Measurements from ENCODE around the gene TM9SF3.

The TM9SF3 gene

DNA sequence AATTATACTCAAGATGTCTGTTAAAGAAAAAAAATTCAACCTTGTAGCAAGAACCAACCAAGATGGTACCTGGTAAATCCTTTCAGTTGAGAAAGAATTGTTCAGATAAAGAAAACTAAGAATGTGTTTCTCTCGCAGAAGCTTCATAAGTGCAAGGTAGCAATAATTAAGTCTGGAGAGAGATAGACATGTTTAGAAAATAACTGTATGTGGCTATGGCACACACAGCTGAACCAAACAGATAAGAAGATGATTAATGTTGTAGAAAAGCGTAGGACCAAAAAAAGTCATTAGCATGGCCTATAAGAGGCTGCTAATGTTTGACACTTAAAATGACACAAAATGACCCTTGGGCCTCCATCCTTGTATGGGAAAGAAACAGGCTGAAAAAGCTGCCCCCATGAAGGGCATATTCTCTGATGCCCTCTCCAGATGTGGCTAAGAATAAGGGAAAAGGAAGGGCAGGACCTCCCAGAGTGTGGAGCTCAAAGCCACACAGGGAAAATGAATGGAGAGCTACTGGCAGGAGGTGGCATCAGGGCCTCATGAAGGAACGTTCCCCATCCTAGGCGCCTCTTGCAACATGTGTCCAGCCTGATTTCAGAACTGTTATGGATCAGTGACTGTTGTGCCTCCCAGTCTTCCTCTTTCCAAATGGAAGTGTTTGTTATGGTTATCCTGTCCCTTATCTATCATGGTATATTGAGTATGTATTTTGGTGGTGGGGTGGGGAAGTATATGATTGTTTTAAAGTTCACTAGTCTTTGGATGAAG is 103.8 kb downstream of the TM9SF3 start:
- no peaks in the 10 kb centered on the region for H3K27me3 ChIP-seq (replicated peaks)
- H3K4me3 ChIP-seq (ENCODE audit: low read depth, low read length) = no peak overlapping the region
- no peak overlapping the region for H3K27ac ChIP-seq
- in situ Hi-C loops (cut with HindIII; ENCODE audit: low pct_ligation_motif_present, low sequenced_read_pairs) = no loop called here
- TF ChIP-seq, protein P1, sequence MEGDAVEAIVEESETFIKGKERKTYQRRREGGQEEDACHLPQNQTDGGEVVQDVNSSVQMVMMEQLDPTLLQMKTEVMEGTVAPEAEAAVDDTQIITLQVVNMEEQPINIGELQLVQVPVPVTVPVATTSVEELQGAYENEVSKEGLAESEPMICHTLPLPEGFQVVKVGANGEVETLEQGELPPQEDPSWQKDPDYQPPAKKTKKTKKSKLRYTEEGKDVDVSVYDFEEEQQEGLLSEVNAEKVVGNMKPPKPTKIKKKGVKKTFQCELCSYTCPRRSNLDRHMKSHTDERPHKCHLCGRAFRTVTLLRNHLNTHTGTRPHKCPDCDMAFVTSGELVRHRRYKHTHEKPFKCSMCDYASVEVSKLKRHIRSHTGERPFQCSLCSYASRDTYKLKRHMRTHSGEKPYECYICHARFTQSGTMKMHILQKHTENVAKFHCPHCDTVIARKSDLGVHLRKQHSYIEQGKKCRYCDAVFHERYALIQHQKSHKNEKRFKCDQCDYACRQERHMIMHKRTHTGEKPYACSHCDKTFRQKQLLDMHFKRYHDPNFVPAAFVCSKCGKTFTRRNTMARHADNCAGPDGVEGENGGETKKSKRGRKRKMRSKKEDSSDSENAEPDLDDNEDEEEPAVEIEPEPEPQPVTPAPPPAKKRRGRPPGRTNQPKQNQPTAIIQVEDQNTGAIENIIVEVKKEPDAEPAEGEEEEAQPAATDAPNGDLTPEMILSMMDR (IDR thresholded peaks at IDR 0.05; ENCODE audit: low read depth, low read length, missing control alignments) = no peak
- DNase-seq = no peak
- no peaks in the 10 kb centered on the region for H3K36me3 ChIP-seq (replicated peaks)

GRCh38 chr10:96478355-96478754 is 108.5 kb downstream of the TM9SF3 start:
- no peak overlapping the region for H3K4me3 ChIP-seq (ENCODE audit: low read depth, low read length)
- DNase-seq = no peak
- in situ Hi-C loops (cut with HindIII; ENCODE audit: low pct_ligation_motif_present, low sequenced_read_pairs) = no loop called here
- TF ChIP-seq, protein P1 (IDR thresholded peaks at IDR 0.05; ENCODE audit: low read depth, low read length, missing control alignments) = no peak
- H3K27me3 ChIP-seq (replicated peaks) = peaks cover 9% of the 10 kb centered on the region
- no peak overlapping the region for H3K27ac ChIP-seq
- H3K36me3 ChIP-seq (replicated peaks) = no peaks in the 10 kb centered on the region

- in situ Hi-C loops (cut with HindIII; ENCODE audit: low pct_ligation_motif_present, low sequenced_read_pairs) = no loop called here
- H3K27me3 ChIP-seq (replicated peaks) = peaks cover 11% of the 10 kb centered on the region
- no peak overlapping the region for H3K4me3 ChIP-seq (ENCODE audit: low read depth, low read length)
- no peak overlapping the region for H3K27ac ChIP-seq
- H3K36me3 ChIP-seq (replicated peaks) = no peaks in the 10 kb centered on the region
- TF ChIP-seq, protein P1 (IDR thresholded peaks at IDR 0.05; ENCODE audit: low read depth, low read length, missing control alignments) = no peak
- no peak for DNase-seq
Observed at GRCh38 chr10:96473866-96474265, 112.9 kb downstream of the TM9SF3 start.

DNA sequence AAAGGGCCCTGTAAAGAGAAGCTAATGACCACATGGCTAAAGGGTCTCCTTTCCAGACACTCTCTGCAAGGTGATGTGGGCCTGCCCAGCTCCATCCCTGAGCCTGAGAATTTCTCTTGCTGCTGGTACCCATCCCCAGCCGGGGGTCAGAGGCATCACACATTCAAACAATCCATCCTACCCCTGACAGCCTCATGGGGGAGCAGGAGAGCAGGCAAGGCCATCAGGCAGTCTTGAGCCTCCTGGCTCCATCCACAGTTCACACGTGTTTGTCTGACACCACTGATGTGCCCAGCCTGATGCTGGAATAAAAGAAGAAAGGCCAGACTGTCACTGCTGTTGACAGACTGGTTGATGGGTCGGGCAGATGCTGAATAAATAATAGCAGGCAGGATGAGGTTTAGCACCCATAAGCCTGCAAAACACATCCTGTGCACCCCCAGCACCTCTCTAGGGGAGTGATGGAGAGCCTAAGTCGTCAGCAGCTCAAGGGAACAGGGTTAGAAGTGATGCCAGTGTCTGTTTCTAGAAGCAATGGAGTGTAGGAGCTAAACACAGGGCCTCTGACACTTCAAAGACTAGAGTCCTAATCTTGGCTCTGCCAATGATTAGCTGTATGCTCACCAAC is 116.6 kb downstream of the TM9SF3 start:
- in situ Hi-C loops (cut with HindIII; ENCODE audit: low pct_ligation_motif_present, low sequenced_read_pairs) = no loop called here
- Histone ChIP-seq H3K4me3 (ENCODE audit: low read depth, low read length) (no peak overlapping the region), H3K27me3 (replicated peaks) (peaks cover 11% of the 10 kb centered on the region), H3K36me3 (replicated peaks) (no peaks in the 10 kb centered on the region), H3K27ac (no peak overlapping the region)
- peak; percentile 48 for DNase-seq
- TF ChIP-seq, protein P1 (IDR thresholded peaks at IDR 0.05; ENCODE audit: low read depth, low read length, missing control alignments) = peak; percentile 81

- H3K27ac ChIP-seq = no peak overlapping the region
- H3K27me3 ChIP-seq (replicated peaks) = peaks cover 4% of the 10 kb centered on the region
- no peak for DNase-seq
- H3K36me3 ChIP-seq (replicated peaks) = no peaks in the 10 kb centered on the region
- H3K4me3 ChIP-seq (ENCODE audit: low read depth, low read length) = no peak overlapping the region
- in situ Hi-C loops (cut with HindIII; ENCODE audit: low pct_ligation_motif_present, low sequenced_read_pairs) = no loop called here
- TF ChIP-seq, protein P1 (IDR thresholded peaks at IDR 0.05; ENCODE audit: low read depth, low read length, missing control alignments) = no peak
Observed at GRCh38 chr10:96468845-96469244, 118.0 kb downstream of the TM9SF3 start.
